ENCODE data around the gene STYXL1.

DNA sequence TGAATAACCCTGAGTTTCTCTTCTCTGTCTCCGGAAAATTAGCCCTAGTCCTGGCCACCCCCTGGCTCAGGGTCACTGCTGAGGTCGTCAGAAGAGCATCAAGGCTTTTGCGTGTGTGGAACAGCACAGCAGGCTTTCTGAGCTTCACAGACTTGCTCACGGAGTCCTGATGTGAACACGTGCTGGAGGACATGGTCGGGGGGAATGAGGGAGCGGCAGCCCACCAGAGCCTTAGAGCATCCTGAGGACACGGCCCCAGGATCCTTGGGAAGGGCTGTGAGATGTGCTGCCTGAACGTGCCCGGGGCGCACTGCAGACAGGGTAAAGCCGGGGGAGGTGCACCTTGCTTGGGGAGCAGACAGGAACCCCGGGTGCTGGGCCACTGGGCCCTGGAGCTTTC lies 82.2 kb downstream of the STYXL1 start:
- TF ChIP-seq, protein P1, sequence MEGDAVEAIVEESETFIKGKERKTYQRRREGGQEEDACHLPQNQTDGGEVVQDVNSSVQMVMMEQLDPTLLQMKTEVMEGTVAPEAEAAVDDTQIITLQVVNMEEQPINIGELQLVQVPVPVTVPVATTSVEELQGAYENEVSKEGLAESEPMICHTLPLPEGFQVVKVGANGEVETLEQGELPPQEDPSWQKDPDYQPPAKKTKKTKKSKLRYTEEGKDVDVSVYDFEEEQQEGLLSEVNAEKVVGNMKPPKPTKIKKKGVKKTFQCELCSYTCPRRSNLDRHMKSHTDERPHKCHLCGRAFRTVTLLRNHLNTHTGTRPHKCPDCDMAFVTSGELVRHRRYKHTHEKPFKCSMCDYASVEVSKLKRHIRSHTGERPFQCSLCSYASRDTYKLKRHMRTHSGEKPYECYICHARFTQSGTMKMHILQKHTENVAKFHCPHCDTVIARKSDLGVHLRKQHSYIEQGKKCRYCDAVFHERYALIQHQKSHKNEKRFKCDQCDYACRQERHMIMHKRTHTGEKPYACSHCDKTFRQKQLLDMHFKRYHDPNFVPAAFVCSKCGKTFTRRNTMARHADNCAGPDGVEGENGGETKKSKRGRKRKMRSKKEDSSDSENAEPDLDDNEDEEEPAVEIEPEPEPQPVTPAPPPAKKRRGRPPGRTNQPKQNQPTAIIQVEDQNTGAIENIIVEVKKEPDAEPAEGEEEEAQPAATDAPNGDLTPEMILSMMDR (IDR thresholded peaks at IDR 0.05): no peak
- TF ChIP-seq JUN (CRISPR knock-in tag; IDR thresholded peaks at IDR 0.05) (no peak), TEAD4 (CRISPR knock-in tag; IDR thresholded peaks at IDR 0.05) (no peak), ZNF416 (CRISPR knock-in tag; IDR thresholded peaks at IDR 0.05) (no peak), SP1 (CRISPR knock-in tag; conservative IDR thresholded peaks at IDR 0.05) (no peak), FOXK1 (CRISPR knock-in tag; IDR thresholded peaks at IDR 0.05) (no peak), CBFB (CRISPR knock-in tag; IDR thresholded peaks at IDR 0.05; ENCODE audit: low read depth) (no peak), ZNF219 (CRISPR knock-in tag; IDR thresholded peaks at IDR 0.05; ENCODE audit: borderline replicate concordance) (no peak), SMAD4 (CRISPR knock-in tag; IDR thresholded peaks at IDR 0.05) (no peak), CREB1 (CRISPR knock-in tag; IDR thresholded peaks at IDR 0.05) (no peak)
- TF ChIP-seq, protein P2, sequence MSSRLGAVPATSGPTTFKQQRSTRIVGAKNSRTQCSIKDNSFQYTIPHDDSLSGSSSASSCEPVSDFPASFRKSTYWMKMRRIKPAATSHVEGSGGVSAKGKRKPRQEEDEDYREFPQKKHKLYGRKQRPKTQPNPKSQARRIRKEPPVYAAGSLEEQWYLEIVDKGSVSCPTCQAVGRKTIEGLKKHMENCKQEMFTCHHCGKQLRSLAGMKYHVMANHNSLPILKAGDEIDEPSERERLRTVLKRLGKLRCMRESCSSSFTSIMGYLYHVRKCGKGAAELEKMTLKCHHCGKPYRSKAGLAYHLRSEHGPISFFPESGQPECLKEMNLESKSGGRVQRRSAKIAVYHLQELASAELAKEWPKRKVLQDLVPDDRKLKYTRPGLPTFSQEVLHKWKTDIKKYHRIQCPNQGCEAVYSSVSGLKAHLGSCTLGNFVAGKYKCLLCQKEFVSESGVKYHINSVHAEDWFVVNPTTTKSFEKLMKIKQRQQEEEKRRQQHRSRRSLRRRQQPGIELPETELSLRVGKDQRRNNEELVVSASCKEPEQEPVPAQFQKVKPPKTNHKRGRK (CRISPR knock-in tag; IDR thresholded peaks at IDR 0.05; ENCODE audit: borderline replicate concordance): no peak
- TF ChIP-seq, protein P3, sequence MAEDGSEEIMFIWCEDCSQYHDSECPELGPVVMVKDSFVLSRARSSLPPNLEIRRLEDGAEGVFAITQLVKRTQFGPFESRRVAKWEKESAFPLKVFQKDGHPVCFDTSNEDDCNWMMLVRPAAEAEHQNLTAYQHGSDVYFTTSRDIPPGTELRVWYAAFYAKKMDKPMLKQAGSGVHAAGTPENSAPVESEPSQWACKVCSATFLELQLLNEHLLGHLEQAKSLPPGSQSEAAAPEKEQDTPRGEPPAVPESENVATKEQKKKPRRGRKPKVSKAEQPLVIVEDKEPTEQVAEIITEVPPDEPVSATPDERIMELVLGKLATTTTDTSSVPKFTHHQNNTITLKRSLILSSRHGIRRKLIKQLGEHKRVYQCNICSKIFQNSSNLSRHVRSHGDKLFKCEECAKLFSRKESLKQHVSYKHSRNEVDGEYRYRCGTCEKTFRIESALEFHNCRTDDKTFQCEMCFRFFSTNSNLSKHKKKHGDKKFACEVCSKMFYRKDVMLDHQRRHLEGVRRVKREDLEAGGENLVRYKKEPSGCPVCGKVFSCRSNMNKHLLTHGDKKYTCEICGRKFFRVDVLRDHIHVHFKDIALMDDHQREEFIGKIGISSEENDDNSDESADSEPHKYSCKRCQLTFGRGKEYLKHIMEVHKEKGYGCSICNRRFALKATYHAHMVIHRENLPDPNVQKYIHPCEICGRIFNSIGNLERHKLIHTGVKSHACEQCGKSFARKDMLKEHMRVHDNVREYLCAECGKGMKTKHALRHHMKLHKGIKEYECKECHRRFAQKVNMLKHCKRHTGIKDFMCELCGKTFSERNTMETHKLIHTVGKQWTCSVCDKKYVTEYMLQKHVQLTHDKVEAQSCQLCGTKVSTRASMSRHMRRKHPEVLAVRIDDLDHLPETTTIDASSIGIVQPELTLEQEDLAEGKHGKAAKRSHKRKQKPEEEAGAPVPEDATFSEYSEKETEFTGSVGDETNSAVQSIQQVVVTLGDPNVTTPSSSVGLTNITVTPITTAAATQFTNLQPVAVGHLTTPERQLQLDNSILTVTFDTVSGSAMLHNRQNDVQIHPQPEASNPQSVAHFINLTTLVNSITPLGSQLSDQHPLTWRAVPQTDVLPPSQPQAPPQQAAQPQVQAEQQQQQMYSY (CRISPR knock-in tag; IDR thresholded peaks at IDR 0.05): no peak
- TF ChIP-seq, protein P4, sequence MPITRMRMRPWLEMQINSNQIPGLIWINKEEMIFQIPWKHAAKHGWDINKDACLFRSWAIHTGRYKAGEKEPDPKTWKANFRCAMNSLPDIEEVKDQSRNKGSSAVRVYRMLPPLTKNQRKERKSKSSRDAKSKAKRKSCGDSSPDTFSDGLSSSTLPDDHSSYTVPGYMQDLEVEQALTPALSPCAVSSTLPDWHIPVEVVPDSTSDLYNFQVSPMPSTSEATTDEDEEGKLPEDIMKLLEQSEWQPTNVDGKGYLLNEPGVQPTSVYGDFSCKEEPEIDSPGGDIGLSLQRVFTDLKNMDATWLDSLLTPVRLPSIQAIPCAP (CRISPR knock-in tag; IDR thresholded peaks at IDR 0.05): no peak

Measured in WTC11 (cell line).